Panc1 (cell line): Measurements from ENCODE around the gene LIMK2. TPM values are rescaled to one million over a fixed set of nuclear protein-coding genes. Genes with fewer than 3 reads are reported as not detected.
A peak's percentile ranks its signal among the peaks of the same experiment; 100 is the strongest.
"Not testable (repeated sequence)": the region's sequence is repeated elsewhere in the genome, so short reads cannot be mapped to it uniquely, and the experiment has no call there.

Source experiments
- ATAC-seq: fragments of 200-7000 bp; cut with Tn5 transposase; 2 replicates; pipeline ENCODE4 v1.9.1; 2020; ENCODE audit warnings: mild to moderate bottlenecking, moderate library complexity
- Bru-seq: library from RNA; stranded (reverse); fragments of 400-500 nt; gene quantifications from one replicate; lab custom pipeline; 2021; lab: Mats Ljungman, UMichigan
- BruChase-seq, 2 experiments: library from RNA; stranded (reverse); fragments of 400-500 nt; gene quantifications; one replicate each; lab custom pipeline; 2021; lab: Mats Ljungman, UMichigan
- BruUV-seq: library from RNA; stranded (reverse); fragments of 400-500 nt; replicated peaks from 2 replicates; lab custom pipeline; 2021; lab: Mats Ljungman, UMichigan
- CTCF ChIA-PET: fragments of 300-600 bp; sonication (Branson Sonifier 250); formaldehyde crosslinking; loops from one replicate; lab custom pipeline; 2022; ENCODE audit warnings: antibody characterized with exemption; lab: Charles Lee
- POLR2A ChIA-PET: fragments of 300-600 bp; sonication (Branson Sonifier 250); formaldehyde crosslinking; loops from one replicate; lab custom pipeline; 2022; ENCODE audit warnings: antibody characterized with exemption; lab: Charles Lee
- DNase-seq: peaks from one replicate; pipeline ENCODE4 v3.0.0-alpha.2; 2010; ENCODE audit warnings: low read depth, low spot score
- H3K27ac ChIP-seq: 2 replicates; pipeline ENCODE4 v1.5.1; 2011; ENCODE audit warnings: mild to moderate bottlenecking, low read length, inconsistent platforms
- H3K27me3 ChIP-seq: fragments of 200-500 bp; sonication (Bioruptor generic); 2 replicates; pipeline ENCODE4 v1.6.0; 2014; ENCODE audit warnings: low read length, inconsistent platforms; ENCODE audit not compliant: control insufficient read depth, insufficient read depth
- H3K36me3 ChIP-seq: fragments of 200-500 bp; sonication (Bioruptor generic); 2 replicates; pipeline ENCODE4 v1.5.1; 2014; ENCODE audit warnings: inconsistent platforms, mild to moderate bottlenecking, low read length, moderate library complexity; ENCODE audit not compliant: control insufficient read depth, insufficient read depth
- H3K4me1 ChIP-seq: 2 replicates; pipeline ENCODE4 v1.5.1; 2011; ENCODE audit warnings: inconsistent platforms, mild to moderate bottlenecking, low read length, moderate library complexity; ENCODE audit not compliant: control insufficient read depth, insufficient read depth
- H3K4me3 ChIP-seq, 2 experiments: 2 replicates each; pipeline ENCODE4 v1.5.1; 2011 to 2012; ENCODE audit warnings: low read depth in 2 of 2, low read length in 2 of 2, mild to moderate bottlenecking in 2 of 2, inconsistent platforms in 1 of 2, moderate library complexity in 1 of 2
- H3K9me3 ChIP-seq: fragments of 200-500 bp; sonication (Bioruptor generic); 2 replicates; pipeline ENCODE4 v1.5.1; 2014; ENCODE audit warnings: low read depth, mild to moderate bottlenecking, inconsistent platforms, low read length, moderate library complexity; ENCODE audit not compliant: control insufficient read depth, insufficient read depth
- CTCF ChIP-seq: fragments of 450-650 bp; IDR thresholded peaks from 2 replicates; pipeline ENCODE4 v1.5.1; 2017; ENCODE audit warnings: mild to moderate bottlenecking
- POLR2AphosphoS5 ChIP-seq: IDR thresholded peaks from 2 replicates; pipeline ENCODE4 v1.6.1; 2012; ENCODE audit warnings: mild to moderate bottlenecking, low read depth, low read length, moderate library complexity
- SIN3A ChIP-seq: IDR thresholded peaks from 2 replicates; pipeline ENCODE4 v1.6.1; 2012; ENCODE audit warnings: low read depth, mild to moderate bottlenecking, low read length, moderate library complexity, borderline replicate concordance; ENCODE audit not compliant: insufficient read depth
- in situ Hi-C: cut with HindIII; loops from 2 replicates; pipeline ENCODE4 v1.10.0; 2016; ENCODE audit warnings: low sequenced_read_pairs, low pct_unique_long_range_greater_than_20kb
- intact Hi-C: fragments of 100-400 bp; cut with micrococcal nuclease; formaldehyde crosslinking; loops from one replicate; pipeline ENCODE4 v1.10.0; 2022; ENCODE audit not compliant: unreplicated experiment
- long read RNA-seq: library from polyadenylated mRNA; unstranded; transcript quantifications from one replicate; pipeline ENCODE4 v2.0.0, GENCODE V29; 2021; ENCODE audit not compliant: unreplicated experiment
- polyA plus RNA-seq: library from polyadenylated mRNA; unstranded; fragments of >200 nt; gene quantifications from one replicate; pipeline ENCODE4 v1.2.1, GENCODE V29; 2012; ENCODE audit warnings: missing spikeins; ENCODE audit not compliant: insufficient read length
- total RNA-seq: library from RNA; stranded (reverse); gene quantifications from one replicate; pipeline ENCODE4 v1.2.1, GENCODE V29; 2021; ENCODE audit not compliant: unreplicated experiment

Gene LIMK2
- 12.6 TPM for total RNA-seq
- 10.7 TPM for polyA plus RNA-seq
- Bru-seq, nascent RNA, result percentile 61 among the genes with signal in this experiment
- percentile 63 among the genes with signal in this experiment for BruChase-seq, experiment 1, labeled RNA remaining after a 2-hour chase
- BruChase-seq, experiment 2, labeled RNA remaining after a 6-hour chase, result percentile 65 among the genes with signal in this experiment
- long read RNA-seq, partial matches to known transcripts, result 10 of 24 reads
- long read RNA-seq, other reads (novel, unspliced or antisense), result 10 of 24 reads

GRCh38 chr22:31211862-31212730 is at the start of gene LIMK2:
Gene LIMK2 (plus strand): TSS chr22:31212298. CDS start chr22:31212409, 111 bp downstream.
- Histone ChIP-seq H3K9me3 (no peaks in the 10 kb centered on the region), H3K4me1 (peaks cover 6% of the 10 kb centered on the region; the same call in 1 of the 2 replicates), H3K4me3 (peak within 1 kb of the TSS; percentile 84 to 91), H3K36me3 (peaks cover 8% of the 10 kb centered on the region; the same call in 1 of the 2 replicates), H3K27me3 (no peaks in the 10 kb centered on the region), H3K27ac (peak within 1 kb of the TSS; percentile 79)
- ATAC-seq, result peak; percentile 98
- intact Hi-C loops, result no loop called here
- in situ Hi-C loops, result no loop called here
- DNase-seq, result no peak
- ChIA-PET POLR2A (interaction anchor here (0.6 to 1.4 kb wide), 3 partner anchors 51 to 105 kb away, joined by 3 to 4 read pairs (median 4); partner anchors contain the start of gene SELENOM), CTCF (interaction anchor here (0.9 to 1.7 kb wide), 3 partner anchors 16 to 80 kb away, joined by 4 to 6 read pairs (median 4); partner anchors contain the start of gene PIK3IP1)
- TF ChIP-seq CTCF (peak; percentile 92), SIN3A (no peak)
- no TSS peak for BruUV-seq

- H3K4me1 ChIP-seq, result no peaks in the 10 kb centered on the region
- H3K27me3 ChIP-seq, result no peaks in the 10 kb centered on the region
- no TSS peak for BruUV-seq
- in situ Hi-C loops, result no loop called here
- CTCF ChIA-PET, result interaction anchor here (0.6 kb wide), 2 partner anchors 33 to 82 kb away, joined by 3 read pairs; no protein-coding TSS in a partner anchor
- TF ChIP-seq POLR2AphosphoS5 (no peak), SIN3A (no peak), CTCF (no peak)
- H3K4me3 ChIP-seq, result no peak overlapping the region
- intact Hi-C loops, result no loop called here
- H3K9me3 ChIP-seq, result no peaks in the 10 kb centered on the region
- ATAC-seq, result no peak
- H3K27ac ChIP-seq, result no peak overlapping the region
- no peaks in the 10 kb centered on the region for H3K36me3 ChIP-seq
- no peak for DNase-seq
- POLR2A ChIA-PET, result no interaction called here
Measured at GRCh38 chr22:31170971-31171370, 41.1 kb upstream of the LIMK2 start.

- POLR2A ChIA-PET, in situ Hi-C loops: not testable (repeated sequence)
Measured at GRCh38 chr22:31171734-31172133, 40.4 kb upstream of the LIMK2 start.

More at GRCh38 chr22:31171734-31172133, 40.4 kb upstream of the LIMK2 start:
- H3K9me3 ChIP-seq, H3K4me1 ChIP-seq, DNase-seq, intact Hi-C loops, ATAC-seq, CTCF ChIA-PET, BruUV-seq, H3K27ac ChIP-seq, H3K36me3 ChIP-seq, H3K27me3 ChIP-seq, H3K4me3 ChIP-seq: not testable (repeated sequence)
